Panc1 (cell line): Measurements from ENCODE around the gene SEPHS2.
A peak's percentile ranks its signal among the peaks of the same experiment; 100 is the strongest.

Source experiments
- POLR2AphosphoS5 ChIP-seq: IDR thresholded peaks from 2 replicates; pipeline ENCODE4 v1.6.1; 2012; ENCODE audit warnings: mild to moderate bottlenecking, low read depth, low read length, moderate library complexity
- SIN3A ChIP-seq: IDR thresholded peaks from 2 replicates; pipeline ENCODE4 v1.6.1; 2012; ENCODE audit warnings: low read depth, mild to moderate bottlenecking, low read length, moderate library complexity, borderline replicate concordance; ENCODE audit not compliant: insufficient read depth
- TCF7L2 ChIP-seq: IDR thresholded peaks from 2 replicates; pipeline ENCODE4 v1.6.1; 2011; ENCODE audit warnings: mild to moderate bottlenecking, low read depth, low read length, inconsistent platforms
- TF ChIP-seq, protein P1 (sequence below), 2 experiments: IDR thresholded peaks; 2 replicates each; pipeline ENCODE4 v1.6.1; 2011 to 2012; ENCODE audit warnings: low read depth in 2 of 2, control low read depth in 1 of 2, low read length in 1 of 2, mild to moderate bottlenecking in 1 of 2, moderate library complexity in 1 of 2; ENCODE audit not compliant: insufficient read depth in 1 of 2
- TF ChIP-seq, protein P2 (sequence below): fragments of 450-650 bp; IDR thresholded peaks from 2 replicates; pipeline ENCODE4 v1.5.1; 2017; ENCODE audit warnings: mild to moderate bottlenecking

DNA sequence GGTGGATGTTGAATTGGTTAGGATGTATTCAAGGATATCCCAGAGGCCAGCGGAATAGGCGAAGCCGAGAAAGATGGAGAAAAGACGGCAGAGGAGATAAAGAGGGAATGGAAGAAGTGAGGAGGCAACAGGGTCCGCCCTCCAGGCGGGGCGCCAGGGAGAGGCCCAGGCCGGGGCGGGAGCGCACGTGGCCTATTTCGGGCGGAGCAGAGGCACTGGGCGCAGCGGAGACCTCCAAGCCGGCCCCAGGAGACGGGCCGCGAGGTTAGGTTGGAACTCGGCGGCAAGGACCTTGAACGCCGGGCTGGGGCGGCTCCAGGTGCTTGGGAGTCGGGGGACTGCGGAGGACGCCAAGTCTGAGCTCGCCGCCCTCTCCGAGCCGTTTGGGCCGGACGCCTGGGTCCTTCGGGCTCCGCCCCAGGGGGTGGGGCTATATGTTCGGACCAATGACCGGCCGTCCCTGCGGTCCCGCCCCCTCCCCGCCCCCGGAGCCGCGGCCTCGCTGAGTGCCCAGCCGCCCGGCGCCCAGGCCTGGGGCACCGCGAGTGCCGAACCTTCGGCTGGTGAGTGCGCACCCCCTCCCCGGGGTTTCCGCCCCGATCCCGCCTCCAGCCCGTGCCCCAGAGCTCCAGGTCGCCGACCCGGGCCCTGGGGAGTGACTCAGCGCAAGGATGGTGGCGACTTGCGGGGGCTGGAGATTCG, 38.4 kb downstream of the SEPHS2 start, which contains the start of gene ZNF771:
- TF ChIP-seq, protein P1, sequence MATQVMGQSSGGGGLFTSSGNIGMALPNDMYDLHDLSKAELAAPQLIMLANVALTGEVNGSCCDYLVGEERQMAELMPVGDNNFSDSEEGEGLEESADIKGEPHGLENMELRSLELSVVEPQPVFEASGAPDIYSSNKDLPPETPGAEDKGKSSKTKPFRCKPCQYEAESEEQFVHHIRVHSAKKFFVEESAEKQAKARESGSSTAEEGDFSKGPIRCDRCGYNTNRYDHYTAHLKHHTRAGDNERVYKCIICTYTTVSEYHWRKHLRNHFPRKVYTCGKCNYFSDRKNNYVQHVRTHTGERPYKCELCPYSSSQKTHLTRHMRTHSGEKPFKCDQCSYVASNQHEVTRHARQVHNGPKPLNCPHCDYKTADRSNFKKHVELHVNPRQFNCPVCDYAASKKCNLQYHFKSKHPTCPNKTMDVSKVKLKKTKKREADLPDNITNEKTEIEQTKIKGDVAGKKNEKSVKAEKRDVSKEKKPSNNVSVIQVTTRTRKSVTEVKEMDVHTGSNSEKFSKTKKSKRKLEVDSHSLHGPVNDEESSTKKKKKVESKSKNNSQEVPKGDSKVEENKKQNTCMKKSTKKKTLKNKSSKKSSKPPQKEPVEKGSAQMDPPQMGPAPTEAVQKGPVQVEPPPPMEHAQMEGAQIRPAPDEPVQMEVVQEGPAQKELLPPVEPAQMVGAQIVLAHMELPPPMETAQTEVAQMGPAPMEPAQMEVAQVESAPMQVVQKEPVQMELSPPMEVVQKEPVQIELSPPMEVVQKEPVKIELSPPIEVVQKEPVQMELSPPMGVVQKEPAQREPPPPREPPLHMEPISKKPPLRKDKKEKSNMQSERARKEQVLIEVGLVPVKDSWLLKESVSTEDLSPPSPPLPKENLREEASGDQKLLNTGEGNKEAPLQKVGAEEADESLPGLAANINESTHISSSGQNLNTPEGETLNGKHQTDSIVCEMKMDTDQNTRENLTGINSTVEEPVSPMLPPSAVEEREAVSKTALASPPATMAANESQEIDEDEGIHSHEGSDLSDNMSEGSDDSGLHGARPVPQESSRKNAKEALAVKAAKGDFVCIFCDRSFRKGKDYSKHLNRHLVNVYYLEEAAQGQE (IDR thresholded peaks at IDR 0.05; ENCODE audit: insufficient read depth in 1 of 2, low read depth in 2 of 2, low read length in 1 of 2) = peak in 1 of 2 experiments; percentile 30; a peak in 1 of 4 replicates
- TF ChIP-seq, protein P2, sequence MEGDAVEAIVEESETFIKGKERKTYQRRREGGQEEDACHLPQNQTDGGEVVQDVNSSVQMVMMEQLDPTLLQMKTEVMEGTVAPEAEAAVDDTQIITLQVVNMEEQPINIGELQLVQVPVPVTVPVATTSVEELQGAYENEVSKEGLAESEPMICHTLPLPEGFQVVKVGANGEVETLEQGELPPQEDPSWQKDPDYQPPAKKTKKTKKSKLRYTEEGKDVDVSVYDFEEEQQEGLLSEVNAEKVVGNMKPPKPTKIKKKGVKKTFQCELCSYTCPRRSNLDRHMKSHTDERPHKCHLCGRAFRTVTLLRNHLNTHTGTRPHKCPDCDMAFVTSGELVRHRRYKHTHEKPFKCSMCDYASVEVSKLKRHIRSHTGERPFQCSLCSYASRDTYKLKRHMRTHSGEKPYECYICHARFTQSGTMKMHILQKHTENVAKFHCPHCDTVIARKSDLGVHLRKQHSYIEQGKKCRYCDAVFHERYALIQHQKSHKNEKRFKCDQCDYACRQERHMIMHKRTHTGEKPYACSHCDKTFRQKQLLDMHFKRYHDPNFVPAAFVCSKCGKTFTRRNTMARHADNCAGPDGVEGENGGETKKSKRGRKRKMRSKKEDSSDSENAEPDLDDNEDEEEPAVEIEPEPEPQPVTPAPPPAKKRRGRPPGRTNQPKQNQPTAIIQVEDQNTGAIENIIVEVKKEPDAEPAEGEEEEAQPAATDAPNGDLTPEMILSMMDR = no peak
- TF ChIP-seq TCF7L2 (no peak), POLR2AphosphoS5 (peak; percentile 91), SIN3A (peak; percentile 96; the same call in 1 of the 2 replicates)
